Measurements from ENCODE around the gene GPATCH2.
A peak's percentile ranks its signal among the peaks of the same experiment; 100 is the strongest.
"Not testable (repeated sequence)": the region's sequence is repeated elsewhere in the genome, so short reads cannot be mapped to it uniquely, and the experiment has no call there.

GPATCH2 gene

GRCh38 chr1:217630711-217631591 lies at the start of gene GPATCH2, which contains the start of gene SPATA17:
Gene GPATCH2, minus strand, starts transcription at chr1:217631090. Its CDS starts 119 bp downstream, at chr1:217630971.
Gene SPATA17, plus strand, starts transcription at chr1:217631344. Its CDS starts 35 bp downstream, at chr1:217631379.
- DNase-seq (ENCODE audit: low spot score) = peak; percentile 79

DNA sequence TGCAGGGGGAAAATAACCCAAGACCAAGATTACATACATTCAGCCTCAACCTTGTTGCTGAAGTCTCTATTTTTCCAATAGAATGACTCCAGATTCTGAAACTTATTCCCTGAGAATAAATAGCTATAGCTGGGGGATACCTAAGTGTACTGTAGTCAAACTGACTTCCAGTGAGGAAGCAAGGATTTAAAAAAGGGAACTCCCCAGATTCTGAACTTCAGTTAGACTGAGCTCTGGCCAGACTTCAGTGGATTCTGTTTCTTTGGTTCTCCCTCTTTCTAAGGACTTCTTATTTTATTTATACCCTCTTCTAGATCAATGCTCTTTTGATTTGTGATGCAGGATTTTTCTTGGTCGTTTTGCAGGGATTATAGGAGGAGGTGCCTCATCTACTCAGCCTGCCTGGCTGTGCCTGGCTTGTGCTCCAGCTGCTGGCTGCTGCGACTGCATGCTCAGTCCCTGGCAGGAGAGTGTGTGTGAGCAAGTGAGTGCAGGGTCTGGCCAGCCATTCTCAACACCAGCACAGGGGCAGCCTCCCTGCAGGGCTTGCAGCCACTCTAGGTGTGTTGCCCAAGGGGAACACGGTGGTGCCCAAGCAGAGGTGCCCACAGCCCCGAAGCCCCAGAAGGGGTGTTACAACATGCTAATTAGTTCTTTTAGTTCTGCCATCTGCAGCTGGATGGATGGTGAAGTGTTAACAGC lies 43.3 kb upstream of the GPATCH2 start:
- DNase-seq (ENCODE audit: low spot score) = no peak

DNA sequence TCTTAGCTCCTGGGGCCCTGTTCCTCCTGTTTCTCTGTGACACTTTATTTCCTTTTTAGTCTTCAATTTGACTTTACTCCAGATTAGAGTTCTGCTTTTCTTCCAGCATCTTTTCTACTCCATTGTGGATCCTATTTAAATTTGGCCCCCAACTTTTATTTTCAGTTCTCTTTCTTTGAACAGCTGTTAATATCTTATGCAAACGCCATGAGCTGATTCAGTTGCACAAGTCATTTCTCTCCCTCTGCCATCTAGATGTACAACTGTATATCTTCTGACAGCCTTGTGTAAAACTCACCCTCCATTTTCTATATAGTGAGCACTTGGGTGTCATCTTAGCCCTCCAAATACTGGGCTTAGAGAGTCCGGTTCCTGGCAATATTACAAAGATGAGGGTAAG lies 42.5 kb upstream of the GPATCH2 start:
- DNase-seq (ENCODE audit: low spot score) = no peak

DNA sequence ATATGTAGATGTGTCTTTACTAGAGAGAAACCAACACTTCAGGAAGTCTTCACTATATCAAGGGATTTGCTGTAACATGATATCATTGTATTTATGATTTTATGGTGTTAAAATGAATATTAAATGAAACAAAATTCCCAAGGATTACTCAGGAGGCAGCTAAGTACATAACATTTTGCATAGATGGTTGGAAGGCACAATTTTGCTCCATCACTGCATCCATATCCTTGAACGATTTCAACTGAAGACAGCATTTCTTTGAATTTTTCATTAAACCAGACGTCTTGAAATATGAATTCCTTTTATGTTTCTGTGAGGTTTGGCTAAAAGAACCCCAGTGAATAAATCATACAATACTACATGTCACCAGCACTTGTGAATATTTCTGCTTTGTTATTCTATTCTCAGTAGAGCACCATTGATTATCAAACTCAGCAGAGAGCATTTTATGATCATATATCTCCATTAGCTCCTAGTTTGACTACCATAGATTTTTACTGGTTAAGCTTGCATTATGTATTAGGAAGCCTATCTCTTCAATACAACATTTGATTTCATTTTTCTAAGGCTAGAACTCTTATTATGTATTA lies 37.6 kb upstream of the GPATCH2 start:
- DNase-seq (ENCODE audit: low spot score) = no peak

DNA sequence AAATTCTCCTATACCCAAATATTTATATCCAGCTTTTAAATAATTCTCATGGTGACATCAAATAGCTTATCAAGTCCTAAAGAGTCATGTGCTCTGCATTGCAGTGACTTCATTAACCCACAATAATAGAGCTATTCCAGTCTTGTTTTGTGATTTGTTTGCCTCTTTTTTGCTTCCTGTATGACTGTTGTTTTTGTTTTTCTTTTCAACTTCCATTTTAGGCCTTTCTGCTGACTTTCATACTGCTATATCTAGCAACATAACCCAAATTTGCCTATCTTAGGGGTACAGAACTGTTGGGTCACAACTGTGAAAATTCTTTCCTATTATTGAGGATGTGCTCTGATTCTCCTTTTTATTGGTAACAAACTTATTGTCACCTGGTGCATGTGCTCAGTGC lies 30.5 kb upstream of the GPATCH2 start:
- no peak for DNase-seq (ENCODE audit: low spot score)

DNA sequence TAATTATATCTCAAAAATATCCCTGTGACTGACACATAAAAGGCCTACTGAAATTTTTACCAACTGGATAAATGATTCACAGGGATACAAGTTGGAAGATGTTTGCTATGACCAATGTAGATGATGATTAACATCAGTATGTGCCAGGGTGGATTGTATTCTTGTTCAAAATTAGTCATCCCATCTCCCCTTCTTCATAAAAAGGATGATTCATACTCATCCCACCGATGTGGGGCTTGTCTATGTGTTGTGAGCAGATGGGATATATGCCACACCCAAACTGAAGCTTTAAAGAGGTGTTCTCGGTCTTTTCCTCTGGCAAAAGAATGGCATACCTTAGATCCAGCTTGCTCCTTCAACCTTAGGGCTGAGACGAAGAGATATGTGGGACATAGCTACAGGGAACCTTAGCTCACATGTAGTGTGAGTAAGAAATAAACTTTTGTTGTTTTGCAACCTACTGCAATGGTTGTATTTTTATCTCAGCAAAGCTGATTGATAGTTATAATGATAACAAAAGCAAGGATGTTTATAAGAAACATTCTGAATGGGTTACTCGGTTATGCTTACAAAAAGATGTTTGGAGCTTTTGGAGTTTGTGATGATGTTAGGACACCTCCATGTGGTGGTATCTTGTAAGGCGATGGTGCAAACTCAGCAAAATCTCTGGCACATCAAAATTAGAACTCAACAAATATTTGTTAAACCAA lies 29.6 kb upstream of the GPATCH2 start:
- DNase-seq (ENCODE audit: low spot score) = no peak

- no peak for DNase-seq (ENCODE audit: low spot score)
Observed at GRCh38 chr1:217650674-217651073, 19.8 kb upstream of the GPATCH2 start.

- DNase-seq (ENCODE audit: low spot score) = no peak
Observed at GRCh38 chr1:217647791-217648190, 16.9 kb upstream of the GPATCH2 start.

DNA sequence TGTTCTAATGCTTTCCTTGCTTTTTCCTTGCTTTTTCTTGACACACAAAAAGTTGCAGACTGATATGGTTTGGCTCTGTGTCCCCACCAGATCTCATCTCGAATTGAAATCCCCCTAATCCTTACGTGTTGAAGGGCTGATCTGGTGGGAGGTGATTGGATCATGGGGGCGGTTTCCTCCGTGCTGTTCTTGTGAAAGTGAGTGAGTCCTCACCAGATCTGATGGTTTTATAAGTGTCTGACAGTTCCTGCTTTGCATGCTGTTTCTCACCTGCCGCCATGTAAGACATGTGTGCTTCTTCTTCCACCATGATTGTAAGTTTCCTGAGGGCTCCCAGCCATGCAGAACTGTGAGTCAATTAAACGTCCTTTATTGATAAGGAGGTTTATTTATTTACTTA lies 11.6 kb upstream of the GPATCH2 start:
- DNase-seq (ENCODE audit: low spot score) = no peak

DNA sequence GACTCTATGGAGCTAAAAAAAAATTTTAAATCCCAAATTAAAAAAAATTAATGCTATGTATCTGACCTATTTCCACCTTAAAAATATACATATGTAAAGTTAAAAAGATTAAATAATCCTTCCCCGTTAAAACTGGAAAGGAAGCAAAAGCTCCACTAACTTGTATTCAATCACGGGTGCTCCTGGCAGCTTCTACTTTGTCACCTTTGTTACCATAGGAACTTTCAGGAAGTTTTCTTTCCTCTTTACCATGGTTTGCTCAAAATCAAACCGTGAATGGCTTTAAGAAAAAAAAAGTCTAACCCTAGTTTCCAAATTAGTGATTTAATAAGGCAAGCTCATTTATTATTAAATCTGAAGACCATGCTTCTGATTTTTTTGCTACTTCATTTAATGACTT lies 3.5 kb downstream of the GPATCH2 start:
- no peak for DNase-seq (ENCODE audit: low spot score)

DNA sequence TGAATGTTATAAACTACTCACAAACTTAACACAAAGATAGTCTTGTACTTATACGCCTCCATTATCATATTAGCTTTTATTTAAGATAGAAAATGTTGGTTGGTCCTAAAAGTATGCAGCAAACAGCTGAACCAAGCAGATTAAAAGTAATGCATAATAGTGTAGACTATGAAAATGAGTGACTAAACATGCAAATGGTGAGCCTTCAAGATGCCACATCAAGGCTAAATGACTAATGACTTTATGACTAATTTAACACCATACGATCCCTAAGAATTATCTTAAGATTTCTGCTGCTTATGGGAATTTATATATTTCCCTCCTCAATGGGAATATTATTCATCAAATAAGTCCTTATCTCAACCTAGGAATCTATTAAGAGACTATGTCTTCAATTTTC lies 4.6 kb downstream of the GPATCH2 start:
- DNase-seq (ENCODE audit: low spot score) = no peak

GRCh38 chr1:217622042-217622441 lies 8.8 kb downstream of the GPATCH2 start:
- DNase-seq (ENCODE audit: low spot score) = no peak

DNA sequence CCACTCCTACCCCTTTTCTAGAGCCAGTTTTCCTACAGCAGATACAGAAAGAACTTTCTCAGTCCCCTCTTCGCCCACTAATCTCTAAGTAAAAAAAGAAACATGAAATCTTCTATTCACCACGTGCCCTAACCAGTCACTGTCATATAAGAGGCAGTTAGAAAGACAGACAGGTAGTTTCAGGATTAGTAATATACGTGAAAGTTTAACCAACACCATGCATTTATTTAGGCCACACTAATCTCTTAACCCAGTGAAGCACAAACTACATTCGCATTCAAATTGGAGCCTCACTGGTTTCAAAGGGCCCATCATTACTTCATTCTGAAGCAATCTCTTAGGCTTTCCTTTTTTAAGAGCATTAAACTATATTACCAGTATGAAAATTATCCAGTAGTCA lies 10.1 kb downstream of the GPATCH2 start:
- no peak for DNase-seq (ENCODE audit: low spot score)

DNA sequence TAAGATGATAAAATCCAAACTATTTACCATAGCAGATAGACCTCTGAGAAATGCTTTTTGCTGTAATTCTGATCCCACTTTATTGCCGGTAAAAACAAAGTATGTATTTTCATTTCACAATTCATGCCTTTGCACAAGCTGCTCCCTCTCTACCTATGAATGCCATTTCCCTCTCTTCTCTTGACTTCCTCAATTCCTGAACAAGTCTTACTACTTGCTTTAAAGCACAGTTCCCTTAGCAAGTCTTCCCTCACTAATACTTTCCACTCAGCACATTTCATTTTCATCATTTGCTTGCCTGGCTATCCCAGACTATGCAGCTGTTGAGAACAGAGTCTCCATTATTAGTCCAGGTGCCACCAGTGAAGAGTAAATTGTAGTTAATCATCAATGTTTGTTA lies 13.8 kb downstream of the GPATCH2 start:
- no peak for DNase-seq (ENCODE audit: low spot score)

DNA sequence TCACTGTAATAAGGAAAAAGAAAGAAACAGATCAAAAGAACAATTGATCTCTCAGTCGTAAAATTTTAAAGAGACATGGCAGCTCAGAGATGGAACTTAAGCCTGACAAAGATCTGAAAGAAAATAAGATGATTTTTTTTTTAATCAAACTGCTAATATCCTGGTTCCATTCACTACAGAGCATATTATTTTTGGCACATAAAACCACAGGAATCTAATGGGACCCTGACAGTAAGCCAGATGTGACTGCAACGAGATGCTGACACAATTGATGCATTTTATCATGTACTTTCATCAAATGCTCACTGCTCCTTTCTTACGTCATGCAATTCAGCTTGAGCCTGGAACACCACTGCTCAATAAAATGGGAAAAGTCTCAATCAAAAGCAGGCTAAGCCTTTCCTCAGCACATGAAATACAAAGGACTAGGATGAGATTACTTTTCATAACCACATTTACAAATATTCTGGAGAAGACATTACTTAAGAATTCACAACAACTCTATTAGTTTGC lies 16.6 kb downstream of the GPATCH2 start:
- no peak for DNase-seq (ENCODE audit: low spot score)

- no peak for DNase-seq (ENCODE audit: low spot score)
Observed at GRCh38 chr1:217605390-217605789, 25.5 kb downstream of the GPATCH2 start.

GRCh38 chr1:217602380-217602779 lies 28.5 kb downstream of the GPATCH2 start:
- no peak for DNase-seq (ENCODE audit: low spot score)

GRCh38 chr1:217599154-217599553 lies 31.7 kb downstream of the GPATCH2 start:
- DNase-seq (ENCODE audit: low spot score) = no peak

GRCh38 chr1:217590598-217590997 lies 40.3 kb downstream of the GPATCH2 start:
- no peak for DNase-seq (ENCODE audit: low spot score)

GRCh38 chr1:217586586-217586985 lies 44.3 kb downstream of the GPATCH2 start:
- no peak for DNase-seq (ENCODE audit: low spot score)

- no peak for DNase-seq (ENCODE audit: low spot score)
Observed at GRCh38 chr1:217585577-217585976, 45.3 kb downstream of the GPATCH2 start.

- not testable (repeated sequence) for DNase-seq (ENCODE audit: low spot score)
Observed at GRCh38 chr1:217584286-217584811, 46.5 kb downstream of the GPATCH2 start.
